Esophagus (tissue), 2 donors: Measurements from ENCODE around the gene RPGRIP1. TPM values are rescaled to one million over a fixed set of nuclear protein-coding genes. Genes with fewer than 3 reads are reported as not detected.
"Not testable (repeated sequence)": the region's sequence is repeated elsewhere in the genome, so short reads cannot be mapped to it uniquely, and the experiment has no call there.

ENCODE experiments used
- H3K27ac ChIP-seq, 2 donors: one replicate each; pipeline ENCODE4 v1.5.1; 2013; ENCODE audit warnings: low read depth in 2 of 2, mild to moderate bottlenecking in 2 of 2, inconsistent platforms in 1 of 2, low read length in 1 of 2, moderate library complexity in 1 of 2
- H3K27me3 ChIP-seq, 2 donors: one replicate each; pipeline ENCODE4 v1.6.1; 2013; ENCODE audit warnings: low read length in 2 of 2, control low read depth in 1 of 2, mild to moderate bottlenecking in 1 of 2; ENCODE audit not compliant: insufficient read depth in 2 of 2, control insufficient read depth in 1 of 2
- H3K36me3 ChIP-seq, 2 donors: one replicate each; pipeline ENCODE4 v1.6.1; 2013; ENCODE audit warnings: low read length in 1 of 2; ENCODE audit not compliant: control insufficient read depth in 2 of 2, insufficient read depth in 2 of 2
- H3K4me1 ChIP-seq, 2 donors: one replicate each; pipeline ENCODE4 v1.6.1; 2013; ENCODE audit warnings: low read length in 1 of 2; ENCODE audit not compliant: control insufficient read depth in 2 of 2, insufficient read depth in 2 of 2
- H3K4me3 ChIP-seq, 2 donors: one replicate each; pipeline ENCODE4 v1.5.1; 2013; ENCODE audit warnings: low read length in 2 of 2, mild to moderate bottlenecking in 2 of 2, low read depth in 1 of 2, moderate library complexity in 1 of 2
- H3K9me3 ChIP-seq, 2 donors: one replicate each; pipeline ENCODE4 v1.6.1; 2013; ENCODE audit warnings: mild to moderate bottlenecking in 2 of 2, low read depth in 1 of 2, low read length in 1 of 2, moderate library complexity in 1 of 2; ENCODE audit not compliant: control insufficient read depth in 2 of 2, insufficient read depth in 1 of 2
- WGBS, 2 donors: extraction: QIAGEN DNeasy Blood & Tissue Kit; methylation state at CpG; one replicate each; pipeline ENCODE4 v1.1.7; 2013; 5-methylcytosine and 5-hydroxymethylcytosine counted together
- polyA plus RNA-seq, 2 donors: library from polyadenylated mRNA; stranded (reverse); fragments of 200-250 nt; gene quantifications; one replicate each; pipeline ENCODE4 v1.2.3, GENCODE V29; 2013
- donor health status: healthy with polysubstance abuse.
- donor health status: Bipolar disorder and iron deficiency.

The RPGRIP1 gene
- polyA plus RNA-seq, 2 donors, result 0.11 to 0.14 TPM

DNA sequence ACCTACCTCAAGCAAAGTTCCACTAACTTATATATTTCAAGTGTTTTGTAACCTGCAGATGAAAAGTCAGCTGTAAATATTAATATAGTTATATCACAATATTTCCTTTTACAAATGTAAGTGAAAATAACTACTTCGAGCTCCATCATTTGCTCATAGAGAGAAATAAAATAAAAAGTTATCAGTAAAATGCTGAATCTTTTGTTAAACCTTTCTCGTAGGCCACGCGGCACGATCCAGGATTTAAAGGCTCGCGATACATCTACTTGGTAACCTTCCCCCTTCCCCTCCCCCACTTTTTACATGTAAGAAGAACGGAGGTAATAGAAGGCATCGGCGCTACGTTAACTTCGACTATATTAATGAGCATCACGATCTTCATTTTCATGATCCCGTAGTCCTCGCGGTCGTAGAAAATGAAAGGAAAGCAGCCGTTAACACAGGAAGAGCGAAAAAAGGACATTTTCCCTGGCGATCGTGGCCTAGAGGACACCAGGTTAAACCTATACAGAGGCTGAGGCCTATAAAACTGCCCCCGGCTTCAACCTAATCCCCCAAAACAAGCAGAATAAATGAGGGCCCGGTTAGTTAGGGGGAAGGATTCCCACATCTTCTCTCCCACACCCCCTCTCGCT, 11.1 kb upstream of the RPGRIP1 start:
- Histone ChIP-seq H3K27ac (peak overlapping the region; percentile 91 to 98), H3K4me1 (peaks cover 4 to 8% of the 10 kb centered on the region in 2 donors)
- WGBS, 2 donors, result 0% methylated on average over 24 of the region's 24 CpGs

GRCh38 chr14:21269252-21270046, 10.4 kb upstream of the RPGRIP1 start, which contains the start of gene HNRNPC:
Gene HNRNPC, minus strand, starts transcription at chr14:21269442. Its CDS starts 35,249 bp downstream, at chr14:21234193.
- peak within 1 kb of the TSS; percentile 93 to 98 for H3K27ac ChIP-seq
- H3K9me3 ChIP-seq, result no peaks in the 10 kb centered on the region
- H3K4me3 ChIP-seq, result peak within 1 kb of the TSS; percentile 87 to 88
- no peaks in the 10 kb centered on the region for H3K27me3 ChIP-seq
- 0 to 1% methylated on average over 46 to 49 of the region's 49 CpGs for WGBS, 2 donors
- peaks cover 4 to 8% of the 10 kb centered on the region in 2 donors for H3K4me1 ChIP-seq
- H3K36me3 ChIP-seq, result peaks cover 0 to 2% of the 10 kb centered on the region in 2 donors

More for the DNA sequence above, 11.1 kb upstream of the RPGRIP1 start:
- Histone ChIP-seq H3K36me3 (peaks cover 0 to 2% of the 10 kb centered on the region in 2 donors), H3K27me3 (no peaks in the 10 kb centered on the region), H3K9me3 (no peaks in the 10 kb centered on the region), H3K4me3 (peak overlapping the region; percentile 87 to 88)

DNA sequence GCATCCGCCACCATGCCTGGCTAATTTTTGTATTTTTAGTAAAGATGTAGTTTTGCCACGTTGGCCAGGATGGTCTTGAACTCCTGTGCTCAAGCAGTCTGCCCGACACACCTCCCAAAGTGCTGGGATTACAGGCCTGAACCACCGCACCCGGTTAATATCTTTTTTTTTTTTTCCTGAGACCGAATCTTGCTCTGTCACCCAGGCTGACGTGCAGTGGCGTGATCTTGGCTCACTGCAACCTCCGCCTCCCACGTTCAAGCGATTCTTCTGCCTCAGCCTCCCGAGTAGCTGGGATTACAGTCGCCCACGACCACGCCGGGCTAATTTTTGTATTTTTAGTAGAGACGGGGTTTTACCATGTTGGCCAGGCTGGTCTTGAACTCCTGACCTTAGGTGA, 7.2 kb upstream of the RPGRIP1 start:
- not testable (repeated sequence) for H3K27ac ChIP-seq, H3K4me3 ChIP-seq, H3K9me3 ChIP-seq, H3K36me3 ChIP-seq, H3K4me1 ChIP-seq, H3K27me3 ChIP-seq
- WGBS, 2 donors, result 91% methylated on average over 17 of the region's 17 CpGs

- Histone ChIP-seq H3K27ac (no peak overlapping the region), H3K27me3 (no peaks in the 10 kb centered on the region), H3K4me3 (no peak overlapping the region), H3K36me3 (no peaks in the 10 kb centered on the region), H3K4me1 (no peaks in the 10 kb centered on the region), H3K9me3 (no peaks in the 10 kb centered on the region)
- WGBS, 2 donors, result 85 to 86% methylated on average over 9 of the region's 9 CpGs
Measured at GRCh38 chr14:21275261-21275858, 4.5 kb upstream of the RPGRIP1 start.

DNA sequence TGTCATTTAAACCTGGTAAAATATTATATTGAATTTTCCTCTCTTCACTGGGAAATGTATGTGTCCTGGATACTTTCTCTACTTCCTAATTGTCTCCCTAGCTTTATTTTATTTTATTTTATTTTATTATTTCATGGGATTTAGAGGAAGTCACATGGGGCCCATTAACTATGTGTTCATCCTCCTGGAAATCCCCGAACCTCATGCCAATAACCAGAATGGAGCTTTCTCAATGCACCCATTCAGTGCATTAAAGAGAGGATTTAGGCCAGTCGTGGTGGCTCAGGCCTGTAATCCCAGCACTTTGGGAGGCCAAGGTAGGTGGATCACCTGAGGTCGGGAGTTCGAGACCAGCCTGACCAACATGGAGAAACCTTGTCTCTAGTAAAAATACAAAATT, 1.3 kb upstream of the RPGRIP1 start:
- no peak overlapping the region for H3K27ac ChIP-seq
- no peak overlapping the region for H3K4me3 ChIP-seq
- H3K4me1 ChIP-seq, result no peaks in the 10 kb centered on the region
- H3K36me3 ChIP-seq, result no peaks in the 10 kb centered on the region
- no peaks in the 10 kb centered on the region for H3K9me3 ChIP-seq
- WGBS, 2 donors, result 67 to 68% methylated on average over 4 of the region's 4 CpGs
- H3K27me3 ChIP-seq, result no peaks in the 10 kb centered on the region

GRCh38 chr14:21281917-21282316, 2.0 kb downstream of the RPGRIP1 start:
- 85 to 88% methylated on average over 8 of the region's 8 CpGs for WGBS, 2 donors
- not testable (repeated sequence) for H3K4me1 ChIP-seq, H3K4me3 ChIP-seq, H3K36me3 ChIP-seq, H3K27ac ChIP-seq, H3K27me3 ChIP-seq, H3K9me3 ChIP-seq

- not testable (repeated sequence) for H3K36me3 ChIP-seq, H3K27me3 ChIP-seq, H3K9me3 ChIP-seq, H3K4me3 ChIP-seq, H3K27ac ChIP-seq, H3K4me1 ChIP-seq
- 96 to 98% methylated on average over 2 of the region's 2 CpGs for WGBS, 2 donors
Measured at GRCh38 chr14:21286516-21286915, 6.6 kb downstream of the RPGRIP1 start.

- WGBS, 2 donors, result 85 to 89% methylated on average over 6 of the region's 6 CpGs
- no peaks in the 10 kb centered on the region for H3K4me1 ChIP-seq
- no peak overlapping the region for H3K27ac ChIP-seq
- no peaks in the 10 kb centered on the region for H3K27me3 ChIP-seq
- no peaks in the 10 kb centered on the region for H3K36me3 ChIP-seq
- no peak overlapping the region for H3K4me3 ChIP-seq
- H3K9me3 ChIP-seq, result no peaks in the 10 kb centered on the region
Measured at GRCh38 chr14:21287168-21287567, 7.3 kb downstream of the RPGRIP1 start.

DNA sequence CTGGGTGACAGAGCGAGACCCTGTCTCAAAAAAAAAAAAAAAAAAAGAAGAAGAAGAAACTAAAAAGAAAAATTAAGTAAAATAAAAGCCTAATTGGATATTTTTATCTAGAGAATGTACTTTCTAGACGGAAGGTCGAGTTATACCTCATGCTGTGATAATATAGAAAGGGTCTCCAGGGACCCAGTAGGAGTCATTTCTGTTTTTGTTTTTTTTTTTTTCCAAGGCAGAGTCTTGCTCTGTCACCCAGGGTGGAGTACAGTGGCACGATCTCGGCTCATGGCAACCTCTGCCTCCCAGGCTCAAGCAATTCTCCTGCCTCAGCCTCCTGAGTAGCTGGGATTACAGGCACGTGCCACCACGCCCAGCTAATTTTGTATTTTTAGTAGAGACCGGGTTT, 14.1 kb downstream of the RPGRIP1 start:
- H3K27ac ChIP-seq, H3K4me1 ChIP-seq, H3K27me3 ChIP-seq, H3K9me3 ChIP-seq, H3K4me3 ChIP-seq, H3K36me3 ChIP-seq: not testable (repeated sequence)
- 86 to 88% methylated on average over 8 of the region's 8 CpGs for WGBS, 2 donors
